Measurements from ENCODE around the gene HLF. TPM values are rescaled to one million over a fixed set of nuclear protein-coding genes. Genes with fewer than 3 reads are reported as not detected.

HLF gene
- total and polyA plus RNA-seq, 2 of the 4 experiments (the other 2 are of a cell fraction): 0.18 TPM; not detected in 1

DNA sequence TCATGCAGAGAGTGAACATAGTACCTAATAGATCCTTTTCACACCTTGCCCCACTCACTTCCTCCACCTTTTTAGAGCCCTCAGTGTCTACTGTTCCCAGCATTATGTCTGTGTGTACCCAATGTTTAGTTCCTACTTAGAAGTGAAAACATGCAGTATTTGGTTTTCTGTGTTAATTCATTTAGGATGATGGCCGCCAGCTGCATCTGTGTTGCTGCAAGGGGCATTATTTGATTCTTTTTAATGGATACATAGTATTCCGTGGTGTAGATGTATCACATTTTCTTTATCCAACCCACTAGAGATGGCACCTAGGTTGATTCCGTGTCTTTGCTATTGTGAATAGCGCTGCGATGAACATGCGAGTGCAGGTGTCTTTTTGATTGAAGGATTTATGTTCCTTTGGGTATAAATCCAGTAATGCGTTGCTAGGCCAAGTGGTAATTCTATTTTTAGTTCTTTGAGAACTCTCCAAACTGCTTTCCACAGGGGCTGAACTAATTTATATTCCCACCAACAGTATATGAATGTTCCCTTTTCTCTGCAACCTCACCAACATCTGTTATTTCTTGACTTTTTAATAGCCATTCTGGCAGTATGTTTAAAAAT, 47.1 kb downstream of the HLF start:
- H3K9me1 ChIP-seq (ENCODE audit: insufficient read depth, low read length): no peaks in the 10 kb centered on the region
- in situ Hi-C loops (cut with MboI; ENCODE audit: low sequenced_read_pairs) (no loop called here), intact Hi-C loops (cut with micrococcal nuclease) (no loop called here), dilution Hi-C loops (cut with HindIII; ENCODE audit: low sequenced_read_pairs, unreplicated experiment) (no loop called here)
- no TSS peak for BruUV-seq (replicated peaks)
- H3K27me3 ChIP-seq (ENCODE audit: control insufficient read depth, insufficient read depth, low read length): peaks cover 5% of the 10 kb centered on the region
- no peak for DNase-seq
- WGBS, 2 experiments (ENCODE audit: extremely low coverage in 2 of 2, insufficient read length in 1 of 2): 0% methylated on average over 1 of the region's 7 CpGs; no CpG with 5 or more reads in 1 of the 2 experiments
- no peaks in the 10 kb centered on the region for H3K36me3 ChIP-seq (ENCODE audit: control insufficient read depth, insufficient read depth, low read length)
- no peak overlapping the region for H3K27ac ChIP-seq (ENCODE audit: insufficient read depth, low read length)
- H3K14ac ChIP-seq (replicated peaks; ENCODE audit: low read depth, low read length): no peak overlapping the region
- no peak overlapping the region for H4K91ac ChIP-seq (ENCODE audit: insufficient read depth, low read depth, low read length)
- no peak overlapping the region for H4K5ac ChIP-seq (ENCODE audit: low read depth, low read length)
- no peak overlapping the region for H2BK20ac ChIP-seq (ENCODE audit: low read depth, low read length)
- no peak overlapping the region for H4K8ac ChIP-seq (ENCODE audit: low read depth in 2 of 2, low read length in 2 of 2)
- H2AK5ac ChIP-seq (ENCODE audit: low read depth, low read length): no peak overlapping the region
- CTCF ChIA-PET: no interaction called here
- no peak for ATAC-seq (ENCODE audit: low read depth)
- no peak overlapping the region for H2AK9ac ChIP-seq (replicated peaks; ENCODE audit: low read depth, low read length, poor library complexity)
- no peak overlapping the region for H2BK120ac ChIP-seq (ENCODE audit: low read depth, low read length)
- H2AFZ ChIP-seq (replicated peaks; ENCODE audit: low read length, poor library complexity): no peak overlapping the region
- H3K18ac ChIP-seq (ENCODE audit: low read depth, low read length): no peak overlapping the region
- POLR2A ChIA-PET (ENCODE audit: unreplicated experiment): no interaction called here
- H3K9me3 ChIP-seq (ENCODE audit: control insufficient read depth, insufficient read depth, low read length): no peaks in the 10 kb centered on the region
- no peak overlapping the region for H3K23ac ChIP-seq (ENCODE audit: low read depth, low read length)
- H2BK5ac ChIP-seq (ENCODE audit: low read depth, low read length, poor library complexity, severe bottlenecking): no peak overlapping the region
- no peaks in the 10 kb centered on the region for H3K4me1 ChIP-seq (ENCODE audit: control insufficient read depth, insufficient read depth, low read length)
- H3K4ac ChIP-seq (ENCODE audit: low read depth, low read length): no peak overlapping the region
- no peaks in the 10 kb centered on the region for H3K79me1 ChIP-seq (ENCODE audit: low read depth in 1 of 2, low read length in 2 of 2)
- no peak overlapping the region for H3K4me3 ChIP-seq (ENCODE audit: insufficient read depth, low read depth, low read length)
- H3K56ac ChIP-seq (ENCODE audit: extremely low read depth, insufficient read depth, low read length): no peak overlapping the region
- no peak overlapping the region for H3K4me2 ChIP-seq (ENCODE audit: low read depth, low read length)
- H4K20me1 ChIP-seq (ENCODE audit: insufficient read depth, low read length): no peaks in the 10 kb centered on the region
- no peak overlapping the region for H2BK15ac ChIP-seq (ENCODE audit: low read depth, low read length)
- no peak for TF ChIP-seq RFX5 (IDR thresholded peaks at IDR 0.05; ENCODE audit: low read depth, low read length)
- TF ChIP-seq MAZ (IDR thresholded peaks at IDR 0.05; ENCODE audit: borderline replicate concordance, low read depth, low read length): no peak
- TF ChIP-seq CHD1 (IDR thresholded peaks at IDR 0.05; ENCODE audit: low read depth, low read length): no peak
- no peak for TF ChIP-seq POLR2A (IDR thresholded peaks at IDR 0.05; ENCODE audit: low read depth, low read length)
- no peak for TF ChIP-seq FOS (IDR thresholded peaks at IDR 0.05; ENCODE audit: low read depth, low read length)
- TF ChIP-seq, protein P1, sequence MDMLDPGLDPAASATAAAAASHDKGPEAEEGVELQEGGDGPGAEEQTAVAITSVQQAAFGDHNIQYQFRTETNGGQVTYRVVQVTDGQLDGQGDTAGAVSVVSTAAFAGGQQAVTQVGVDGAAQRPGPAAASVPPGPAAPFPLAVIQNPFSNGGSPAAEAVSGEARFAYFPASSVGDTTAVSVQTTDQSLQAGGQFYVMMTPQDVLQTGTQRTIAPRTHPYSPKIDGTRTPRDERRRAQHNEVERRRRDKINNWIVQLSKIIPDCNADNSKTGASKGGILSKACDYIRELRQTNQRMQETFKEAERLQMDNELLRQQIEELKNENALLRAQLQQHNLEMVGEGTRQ (IDR thresholded peaks at IDR 0.05; ENCODE audit: low read depth, low read length): no peak
- no peak for TF ChIP-seq NFE2L2 (IDR thresholded peaks at IDR 0.05; ENCODE audit: low read depth, low read length)
- TF ChIP-seq BHLHE40 (IDR thresholded peaks at IDR 0.05; ENCODE audit: low read depth, low read length): no peak
- TF ChIP-seq, protein P2, sequence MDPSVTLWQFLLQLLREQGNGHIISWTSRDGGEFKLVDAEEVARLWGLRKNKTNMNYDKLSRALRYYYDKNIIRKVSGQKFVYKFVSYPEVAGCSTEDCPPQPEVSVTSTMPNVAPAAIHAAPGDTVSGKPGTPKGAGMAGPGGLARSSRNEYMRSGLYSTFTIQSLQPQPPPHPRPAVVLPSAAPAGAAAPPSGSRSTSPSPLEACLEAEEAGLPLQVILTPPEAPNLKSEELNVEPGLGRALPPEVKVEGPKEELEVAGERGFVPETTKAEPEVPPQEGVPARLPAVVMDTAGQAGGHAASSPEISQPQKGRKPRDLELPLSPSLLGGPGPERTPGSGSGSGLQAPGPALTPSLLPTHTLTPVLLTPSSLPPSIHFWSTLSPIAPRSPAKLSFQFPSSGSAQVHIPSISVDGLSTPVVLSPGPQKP (IDR thresholded peaks at IDR 0.05; ENCODE audit: borderline replicate concordance, low read depth, low read length): no peak
- no peak for TF ChIP-seq MAFK (IDR thresholded peaks at IDR 0.05; ENCODE audit: low read depth, low read length)
- TF ChIP-seq RCOR1 (IDR thresholded peaks at IDR 0.05; ENCODE audit: insufficient replicate concordance, low read length): no peak
- TF ChIP-seq RAD21 (IDR thresholded peaks at IDR 0.05; ENCODE audit: low read length): no peak
- TF ChIP-seq SMC3 (IDR thresholded peaks at IDR 0.05; ENCODE audit: low read depth, low read length): no peak
- TF ChIP-seq, protein P3, sequence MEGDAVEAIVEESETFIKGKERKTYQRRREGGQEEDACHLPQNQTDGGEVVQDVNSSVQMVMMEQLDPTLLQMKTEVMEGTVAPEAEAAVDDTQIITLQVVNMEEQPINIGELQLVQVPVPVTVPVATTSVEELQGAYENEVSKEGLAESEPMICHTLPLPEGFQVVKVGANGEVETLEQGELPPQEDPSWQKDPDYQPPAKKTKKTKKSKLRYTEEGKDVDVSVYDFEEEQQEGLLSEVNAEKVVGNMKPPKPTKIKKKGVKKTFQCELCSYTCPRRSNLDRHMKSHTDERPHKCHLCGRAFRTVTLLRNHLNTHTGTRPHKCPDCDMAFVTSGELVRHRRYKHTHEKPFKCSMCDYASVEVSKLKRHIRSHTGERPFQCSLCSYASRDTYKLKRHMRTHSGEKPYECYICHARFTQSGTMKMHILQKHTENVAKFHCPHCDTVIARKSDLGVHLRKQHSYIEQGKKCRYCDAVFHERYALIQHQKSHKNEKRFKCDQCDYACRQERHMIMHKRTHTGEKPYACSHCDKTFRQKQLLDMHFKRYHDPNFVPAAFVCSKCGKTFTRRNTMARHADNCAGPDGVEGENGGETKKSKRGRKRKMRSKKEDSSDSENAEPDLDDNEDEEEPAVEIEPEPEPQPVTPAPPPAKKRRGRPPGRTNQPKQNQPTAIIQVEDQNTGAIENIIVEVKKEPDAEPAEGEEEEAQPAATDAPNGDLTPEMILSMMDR (conservative IDR thresholded peaks at IDR 0.05; ENCODE audit: low read depth, low read length): no peak
- no peak for TF ChIP-seq MXI1 (IDR thresholded peaks at IDR 0.05; ENCODE audit: borderline replicate concordance, low read depth, low read length)
- H3K9ac ChIP-seq (ENCODE audit: low read depth, low read length): no peak overlapping the region

Measured in IMR-90 (cell line).